ENCODE data around the gene MEX3A. TPM values are rescaled to one million over a fixed set of nuclear protein-coding genes. Genes with fewer than 3 reads are reported as not detected.

Gene MEX3A
- total RNA-seq, 1 donor from 2014 or later: 37.6 TPM

DNA sequence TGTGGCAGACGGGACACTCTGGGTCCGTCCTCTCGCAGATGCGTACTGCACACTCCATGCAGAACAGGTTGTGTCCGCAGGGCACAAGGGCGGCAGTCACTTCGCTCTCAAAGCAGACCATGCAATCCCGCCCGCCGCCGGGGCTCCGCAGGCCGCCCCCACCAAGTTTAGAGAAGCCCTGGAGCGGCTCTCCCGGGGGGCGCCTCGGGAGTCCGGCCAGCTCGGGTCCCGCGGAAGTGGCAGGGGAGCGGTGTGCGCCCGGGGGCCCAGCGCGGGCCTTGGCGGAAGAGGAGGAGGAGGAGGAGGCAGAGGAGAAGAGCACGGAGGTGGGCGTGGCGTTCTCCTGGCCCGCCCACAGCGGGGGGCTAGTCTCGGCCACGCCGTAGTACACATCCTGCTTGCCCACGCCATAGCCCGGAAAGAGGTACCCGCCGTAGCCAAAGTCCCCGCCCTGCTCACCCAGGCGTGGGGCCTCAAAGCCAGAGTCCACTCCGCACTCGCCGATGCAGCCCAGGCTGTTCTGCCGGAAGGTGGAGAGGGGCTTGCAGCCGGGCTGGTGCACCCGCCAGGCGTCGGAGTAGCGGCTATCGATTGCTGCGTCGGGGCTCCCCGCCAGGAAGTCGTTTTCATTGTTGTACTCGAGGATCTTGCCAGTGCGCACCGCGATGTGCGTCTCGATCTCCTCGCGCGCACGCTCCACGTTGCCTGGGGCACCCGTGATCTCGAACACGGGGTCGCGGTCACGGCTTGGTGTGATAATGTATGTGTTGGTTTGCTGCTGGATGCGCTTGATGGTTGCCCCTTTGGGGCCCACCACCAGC lies 5.4 kb downstream of the MEX3A start:
- peak overlapping the region; percentile 94 for H3K4me2 ChIP-seq (ENCODE audit: low read length)
- FAIRE-seq (no peak), DNase-seq (ENCODE audit: low read depth) (no peak)
- Mint-ChIP-seq H3K4me1 (ENCODE audit: low read depth, unreplicated experiment) (peaks cover 44% of the 10 kb centered on the region), H3K27me3 (ENCODE audit: low read depth, unreplicated experiment) (no peaks in the 10 kb centered on the region), H3K4me3 (ENCODE audit: unreplicated experiment) (no peak overlapping the region), H3K36me3 (ENCODE audit: low read depth, unreplicated experiment) (peaks cover 20% of the 10 kb centered on the region), H3K27ac (ENCODE audit: unreplicated experiment) (no peak overlapping the region), H3K9me3 (ENCODE audit: unreplicated experiment) (no peaks in the 10 kb centered on the region)
- H3K79me2 ChIP-seq (ENCODE audit: insufficient read depth, low read length): peaks cover 70% of the 10 kb centered on the region
- H3K4me1 ChIP-seq (ENCODE audit: insufficient read depth, low read length): peaks cover 28% of the 10 kb centered on the region
- no peaks in the 10 kb centered on the region for H3K27me3 ChIP-seq (ENCODE audit: insufficient read depth, low read length)
- H4K20me1 ChIP-seq (ENCODE audit: insufficient read depth, low read length): peaks cover 86% of the 10 kb centered on the region
- H3K27ac ChIP-seq (ENCODE audit: low read depth, low read length): no peak overlapping the region
- no peak overlapping the region for H3K9ac ChIP-seq (ENCODE audit: low read length)
- peaks cover 7% of the 10 kb centered on the region for H3K36me3 ChIP-seq (ENCODE audit: insufficient read depth, low read length)
- TF ChIP-seq EZH2 (IDR thresholded peaks at IDR 0.05; ENCODE audit: insufficient read depth, low read length): no peak
- TF ChIP-seq, protein P1, sequence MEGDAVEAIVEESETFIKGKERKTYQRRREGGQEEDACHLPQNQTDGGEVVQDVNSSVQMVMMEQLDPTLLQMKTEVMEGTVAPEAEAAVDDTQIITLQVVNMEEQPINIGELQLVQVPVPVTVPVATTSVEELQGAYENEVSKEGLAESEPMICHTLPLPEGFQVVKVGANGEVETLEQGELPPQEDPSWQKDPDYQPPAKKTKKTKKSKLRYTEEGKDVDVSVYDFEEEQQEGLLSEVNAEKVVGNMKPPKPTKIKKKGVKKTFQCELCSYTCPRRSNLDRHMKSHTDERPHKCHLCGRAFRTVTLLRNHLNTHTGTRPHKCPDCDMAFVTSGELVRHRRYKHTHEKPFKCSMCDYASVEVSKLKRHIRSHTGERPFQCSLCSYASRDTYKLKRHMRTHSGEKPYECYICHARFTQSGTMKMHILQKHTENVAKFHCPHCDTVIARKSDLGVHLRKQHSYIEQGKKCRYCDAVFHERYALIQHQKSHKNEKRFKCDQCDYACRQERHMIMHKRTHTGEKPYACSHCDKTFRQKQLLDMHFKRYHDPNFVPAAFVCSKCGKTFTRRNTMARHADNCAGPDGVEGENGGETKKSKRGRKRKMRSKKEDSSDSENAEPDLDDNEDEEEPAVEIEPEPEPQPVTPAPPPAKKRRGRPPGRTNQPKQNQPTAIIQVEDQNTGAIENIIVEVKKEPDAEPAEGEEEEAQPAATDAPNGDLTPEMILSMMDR (IDR thresholded peaks at IDR 0.05; ENCODE audit: insufficient read depth, low read depth, low read length): no peak
- no peak overlapping the region for H3K4me3 ChIP-seq (ENCODE audit: insufficient read depth, low read depth, low read length)
- H2AFZ ChIP-seq (ENCODE audit: low read depth, low read length): no peak overlapping the region
- no peaks in the 10 kb centered on the region for H3K9me3 ChIP-seq (ENCODE audit: insufficient read depth, low read depth, low read length)

GRCh38 chr1:156075775-156076204 lies 6.5 kb downstream of the MEX3A start:
- Mint-ChIP-seq H3K4me1 (ENCODE audit: low read depth, unreplicated experiment) (peaks cover 44% of the 10 kb centered on the region), H3K27ac (ENCODE audit: unreplicated experiment) (no peak overlapping the region), H3K9me3 (ENCODE audit: unreplicated experiment) (no peaks in the 10 kb centered on the region), H3K4me3 (ENCODE audit: unreplicated experiment) (peak overlapping the region; percentile 12), H3K36me3 (ENCODE audit: low read depth, unreplicated experiment) (peaks cover 23% of the 10 kb centered on the region), H3K27me3 (ENCODE audit: low read depth, unreplicated experiment) (no peaks in the 10 kb centered on the region)
- Histone ChIP-seq H4K20me1 (ENCODE audit: insufficient read depth, low read length) (peaks cover 84% of the 10 kb centered on the region), H2AFZ (ENCODE audit: low read depth, low read length) (no peak overlapping the region), H3K4me3 (ENCODE audit: insufficient read depth, low read depth, low read length) (no peak overlapping the region), H3K4me2 (ENCODE audit: low read length) (peak overlapping the region; percentile 94), H3K27ac (ENCODE audit: low read depth, low read length) (no peak overlapping the region), H3K9me3 (ENCODE audit: insufficient read depth, low read depth, low read length) (no peaks in the 10 kb centered on the region), H3K79me2 (ENCODE audit: insufficient read depth, low read length) (peaks cover 61% of the 10 kb centered on the region), H3K27me3 (ENCODE audit: insufficient read depth, low read length) (no peaks in the 10 kb centered on the region), H3K4me1 (ENCODE audit: insufficient read depth, low read length) (peaks cover 28% of the 10 kb centered on the region), H3K9ac (ENCODE audit: low read length) (no peak overlapping the region), H3K36me3 (ENCODE audit: insufficient read depth, low read length) (peaks cover 7% of the 10 kb centered on the region)
- DNase-seq (ENCODE audit: low read depth) (no peak), FAIRE-seq (no peak)
- TF ChIP-seq EZH2 (IDR thresholded peaks at IDR 0.05; ENCODE audit: insufficient read depth, low read length): no peak
- TF ChIP-seq, protein P1 (IDR thresholded peaks at IDR 0.05; ENCODE audit: insufficient read depth, low read depth, low read length): no peak

GRCh38 chr1:156075162-156075561 lies 7.1 kb downstream of the MEX3A start:
- H3K27ac ChIP-seq (ENCODE audit: low read depth, low read length): no peak overlapping the region
- peaks cover 23% of the 10 kb centered on the region for H3K36me3 Mint-ChIP-seq (ENCODE audit: low read depth, unreplicated experiment)
- H3K9ac ChIP-seq (ENCODE audit: low read length): no peak overlapping the region
- no peaks in the 10 kb centered on the region for H3K27me3 ChIP-seq (ENCODE audit: insufficient read depth, low read length)
- H3K9me3 Mint-ChIP-seq (ENCODE audit: unreplicated experiment): no peaks in the 10 kb centered on the region
- H2AFZ ChIP-seq (ENCODE audit: low read depth, low read length): no peak overlapping the region
- no peak overlapping the region for H3K4me3 ChIP-seq (ENCODE audit: insufficient read depth, low read depth, low read length)
- H3K9me3 ChIP-seq (ENCODE audit: insufficient read depth, low read depth, low read length): no peaks in the 10 kb centered on the region
- FAIRE-seq (no peak), DNase-seq (ENCODE audit: low read depth) (no peak)
- no peak for TF ChIP-seq EZH2 (IDR thresholded peaks at IDR 0.05; ENCODE audit: insufficient read depth, low read length)
- TF ChIP-seq, protein P1 (IDR thresholded peaks at IDR 0.05; ENCODE audit: insufficient read depth, low read depth, low read length): no peak
- peaks cover 7% of the 10 kb centered on the region for H3K36me3 ChIP-seq (ENCODE audit: insufficient read depth, low read length)
- H3K4me3 Mint-ChIP-seq (ENCODE audit: unreplicated experiment): no peak overlapping the region
- H3K79me2 ChIP-seq (ENCODE audit: insufficient read depth, low read length): peaks cover 55% of the 10 kb centered on the region
- peak overlapping the region; percentile 34 for H3K27ac Mint-ChIP-seq (ENCODE audit: unreplicated experiment)
- no peak overlapping the region for H3K4me2 ChIP-seq (ENCODE audit: low read length)
- peaks cover 28% of the 10 kb centered on the region for H3K4me1 ChIP-seq (ENCODE audit: insufficient read depth, low read length)
- H3K27me3 Mint-ChIP-seq (ENCODE audit: low read depth, unreplicated experiment): no peaks in the 10 kb centered on the region
- H4K20me1 ChIP-seq (ENCODE audit: insufficient read depth, low read length): peaks cover 84% of the 10 kb centered on the region
- peaks cover 47% of the 10 kb centered on the region for H3K4me1 Mint-ChIP-seq (ENCODE audit: low read depth, unreplicated experiment)

All from astrocyte (in vitro differentiated cells and primary cell).